Measurements from ENCODE around the gene PINK1. TPM values are rescaled to one million over a fixed set of nuclear protein-coding genes. Genes with fewer than 3 reads are reported as not detected.
A peak's percentile ranks its signal among the peaks of the same experiment; 100 is the strongest.

Gene PINK1
- total RNA-seq, 1 experiment from 2014 or later, result 129 TPM

GRCh38 chr1:20588634-20589225 is 44.5 kb upstream of the PINK1 start, which contains the start of gene CDA:
CDA (plus strand) TSS chr1:20589097; CDS start chr1:20589130, 33 bp downstream.
- DNase-seq, result peak; percentile 89
- Histone ChIP-seq H3K27ac (ENCODE audit: low read length) (peak within 1 kb of the TSS; percentile 80), H3F3A (ENCODE audit: low read length, unreplicated experiment) (no peaks in the 10 kb centered on the region), H3K79me2 (ENCODE audit: low read length) (peaks cover 45% of the 10 kb centered on the region), H4K20me1 (ENCODE audit: low read length) (peaks cover 10% of the 10 kb centered on the region), H3K27me3 (ENCODE audit: low read length) (no peaks in the 10 kb centered on the region), H3K9me2 (replicated peaks; ENCODE audit: low read length) (no peaks in the 10 kb centered on the region), H3K9me3 (ENCODE audit: low read length) (no peaks in the 10 kb centered on the region), H3K9ac (ENCODE audit: low read length) (peak within 1 kb of the TSS; percentile 89), H3K4me1 (ENCODE audit: insufficient read depth, low read length) (peaks cover 27% of the 10 kb centered on the region), H3K4me2 (ENCODE audit: low read length) (peak within 1 kb of the TSS; percentile 90), H2AFZ (ENCODE audit: low read length) (peak within 1 kb of the TSS; percentile 29; the same call in 1 of the 2 replicates), H3K36me3 (ENCODE audit: low read depth, low read length) (peaks cover 8% of the 10 kb centered on the region; the same call in 1 of the 2 replicates), H3K4me3 (ENCODE audit: low read length) (peak within 1 kb of the TSS; percentile 78)
- BruUV-seq (replicated peaks), result no TSS peak
- intact Hi-C loops (cut with micrococcal nuclease), result loop anchor here (1.0 to 5.0 kb wide), 2 partner anchors 13 to 66 kb away; no protein-coding TSS in a partner anchor
- TF ChIP-seq, protein P1, sequence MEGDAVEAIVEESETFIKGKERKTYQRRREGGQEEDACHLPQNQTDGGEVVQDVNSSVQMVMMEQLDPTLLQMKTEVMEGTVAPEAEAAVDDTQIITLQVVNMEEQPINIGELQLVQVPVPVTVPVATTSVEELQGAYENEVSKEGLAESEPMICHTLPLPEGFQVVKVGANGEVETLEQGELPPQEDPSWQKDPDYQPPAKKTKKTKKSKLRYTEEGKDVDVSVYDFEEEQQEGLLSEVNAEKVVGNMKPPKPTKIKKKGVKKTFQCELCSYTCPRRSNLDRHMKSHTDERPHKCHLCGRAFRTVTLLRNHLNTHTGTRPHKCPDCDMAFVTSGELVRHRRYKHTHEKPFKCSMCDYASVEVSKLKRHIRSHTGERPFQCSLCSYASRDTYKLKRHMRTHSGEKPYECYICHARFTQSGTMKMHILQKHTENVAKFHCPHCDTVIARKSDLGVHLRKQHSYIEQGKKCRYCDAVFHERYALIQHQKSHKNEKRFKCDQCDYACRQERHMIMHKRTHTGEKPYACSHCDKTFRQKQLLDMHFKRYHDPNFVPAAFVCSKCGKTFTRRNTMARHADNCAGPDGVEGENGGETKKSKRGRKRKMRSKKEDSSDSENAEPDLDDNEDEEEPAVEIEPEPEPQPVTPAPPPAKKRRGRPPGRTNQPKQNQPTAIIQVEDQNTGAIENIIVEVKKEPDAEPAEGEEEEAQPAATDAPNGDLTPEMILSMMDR (conservative IDR thresholded peaks at IDR 0.05; ENCODE audit: low read depth, low read length), result no peak
- TF ChIP-seq EZH2 (IDR thresholded peaks at IDR 0.05; ENCODE audit: low read length, unreplicated experiment), result no peak
- no peak for TF ChIP-seq EZH2phosphoT487 (IDR thresholded peaks at IDR 0.05; ENCODE audit: borderline replicate concordance, low read length)
- POLR2A ChIA-PET (ENCODE audit: unreplicated experiment), result interaction anchor here (0.6 to 1.6 kb wide), 5 partner anchors 25 to 1383 kb away, joined by 3 to 20 read pairs (median 15); partner anchors contain the start of gene DDOST
- peak; percentile 86 for ATAC-seq
- CTCF ChIA-PET, result interaction anchor here (0.5 to 1.8 kb wide), 4 partner anchors 14 to 360 kb away, joined by 3 to 9 read pairs (median 4); partner anchors contain the start of gene DDOST

DNA sequence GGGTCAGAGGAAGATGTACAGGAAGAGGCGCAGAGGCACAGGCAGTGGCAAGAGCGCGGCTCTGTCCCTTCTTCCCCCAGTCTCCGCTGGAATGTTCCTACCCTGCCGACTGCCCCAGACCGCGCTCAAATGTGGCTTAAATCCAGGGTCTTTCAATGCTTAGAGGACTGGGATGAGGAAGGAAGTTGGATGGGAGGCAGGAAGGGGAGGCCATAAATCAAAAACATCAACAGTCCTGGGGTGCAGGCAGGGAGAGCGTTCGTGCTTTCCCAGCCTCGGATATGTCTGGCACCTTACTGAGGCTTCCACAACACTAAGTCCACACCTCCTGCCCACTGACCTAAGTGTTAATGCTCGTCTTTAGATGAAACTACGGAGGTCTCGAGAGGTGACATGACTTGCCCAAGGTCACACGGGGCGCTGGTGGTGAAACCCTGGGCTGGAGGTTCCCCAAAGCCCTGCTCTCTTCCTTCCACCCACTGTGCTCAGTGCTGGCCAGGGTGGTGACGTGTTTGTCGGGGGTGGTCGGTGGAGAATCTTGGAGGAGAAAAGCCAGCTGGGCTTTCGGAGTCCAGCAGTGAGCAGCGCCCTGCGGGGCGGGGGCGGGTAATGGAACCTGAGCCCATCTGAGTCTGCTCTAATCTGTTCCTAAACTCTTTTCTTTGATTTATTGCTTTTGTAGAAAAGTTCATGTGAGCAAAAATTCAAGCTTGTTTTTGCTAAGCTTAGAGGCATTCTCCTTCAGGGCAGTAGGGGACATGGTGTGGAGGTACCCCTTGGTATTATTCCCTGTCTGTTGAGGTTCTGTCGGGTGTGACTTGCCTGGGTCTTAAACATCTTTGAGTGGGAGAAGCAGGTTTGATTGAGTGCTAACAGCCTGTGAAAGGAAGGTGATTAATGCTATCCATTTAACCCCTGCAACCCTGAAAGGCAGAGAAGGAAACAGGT is 43.7 kb upstream of the PINK1 start:
- Histone ChIP-seq H3F3A (ENCODE audit: low read length, unreplicated experiment) (no peaks in the 10 kb centered on the region), H2AFZ (ENCODE audit: low read length) (peak overlapping the region; percentile 29; the same call in 1 of the 2 replicates), H3K27me3 (ENCODE audit: low read length) (no peaks in the 10 kb centered on the region), H3K9ac (ENCODE audit: low read length) (peak overlapping the region; percentile 89), H3K4me3 (ENCODE audit: low read length) (peak overlapping the region; percentile 78), H3K9me3 (ENCODE audit: low read length) (no peaks in the 10 kb centered on the region), H4K20me1 (ENCODE audit: low read length) (peaks cover 10% of the 10 kb centered on the region), H3K36me3 (ENCODE audit: low read depth, low read length) (peaks cover 9% of the 10 kb centered on the region; the same call in 1 of the 2 replicates), H3K79me2 (ENCODE audit: low read length) (peaks cover 45% of the 10 kb centered on the region), H3K27ac (ENCODE audit: low read length) (peak overlapping the region; percentile 80), H3K4me1 (ENCODE audit: insufficient read depth, low read length) (peaks cover 27% of the 10 kb centered on the region), H3K9me2 (replicated peaks; ENCODE audit: low read length) (no peaks in the 10 kb centered on the region), H3K4me2 (ENCODE audit: low read length) (peak overlapping the region; percentile 90)
- ChIA-PET CTCF (interaction anchor here (0.5 to 1.8 kb wide), 4 partner anchors 15 to 359 kb away, joined by 3 to 9 read pairs (median 6); no protein-coding TSS in a partner anchor), POLR2A (ENCODE audit: unreplicated experiment) (interaction anchor here (1.6 kb wide), 1 partner anchor 24 kb away, joined by 15 read pairs; no protein-coding TSS in a partner anchor)
- DNase-seq, result no peak
- intact Hi-C loops (cut with micrococcal nuclease), result loop anchor here (1.0 to 5.0 kb wide), 2 partner anchors 12 to 67 kb away; no protein-coding TSS in a partner anchor
- peak; percentile 21 for ATAC-seq
- BruUV-seq (replicated peaks), result TSS peak; percentile 67
- TF ChIP-seq EZH2 (IDR thresholded peaks at IDR 0.05; ENCODE audit: low read length, unreplicated experiment) (no peak), EZH2phosphoT487 (IDR thresholded peaks at IDR 0.05; ENCODE audit: borderline replicate concordance, low read length) (no peak)
- TF ChIP-seq, protein P1 (conservative IDR thresholded peaks at IDR 0.05; ENCODE audit: low read depth, low read length), result no peak
